HCT116 (cell line): Measurements from ENCODE around the gene APBA2. TPM values are rescaled to one million over a fixed set of nuclear protein-coding genes. Genes with fewer than 3 reads are reported as not detected.

Source experiments
- ATAC-seq: fragments of 200-7000 bp; cut with Tn5 transposase; 2 replicates; pipeline ENCODE4 v1.9.1; 2020; ENCODE audit warnings: mild to moderate bottlenecking, moderate library complexity
- BruUV-seq: library from RNA; stranded (reverse); fragments of 400-500 nt; replicated peaks from 2 replicates; lab custom pipeline; 2021; lab: Mats Ljungman, UMichigan
- CTCF ChIA-PET: fragments of 300-600 bp; sonication (Branson Sonifier 250); formaldehyde crosslinking; loops from one replicate; lab custom pipeline; 2021; ENCODE audit warnings: antibody characterized with exemption; lab: Charles Lee
- POLR2A ChIA-PET: fragments of 300-600, 350-600 bp; sonication (Branson Sonifier 250); formaldehyde crosslinking; loops from one replicate; lab custom pipeline; 2021; ENCODE audit warnings: antibody characterized with exemption; lab: Charles Lee
- RAD21 ChIA-PET, 2 experiments: fragments of 300-600 bp; sonication (Branson Sonifier 250); formaldehyde crosslinking; loops; one replicate each; lab custom pipeline; 2023; ENCODE audit warnings: low total read pairs in 2 of 2; ENCODE audit not compliant: uncharacterized antibody in 2 of 2, unreplicated experiment in 2 of 2, low non-redundant PET in 1 of 2; lab: Charles Lee
- DNase-seq: peaks from one replicate; pipeline ENCODE4 v3.0.0-alpha.2; 2010; ENCODE audit warnings: low read depth, low spot score
- H2AFZ ChIP-seq: fragments of 200-600 bp; shearing (Covaris generic), sonication (generic); 2 replicates; pipeline ENCODE4 v1.6.1; 2017; ENCODE audit warnings: low read depth, mixed run types, mixed read lengths, antibody characterized with exemption, low read length; ENCODE audit not compliant: poor library complexity, severe bottlenecking
- H3K27ac ChIP-seq: 2 replicates; pipeline ENCODE4 v1.5.1; 2012; ENCODE audit warnings: low read depth, low read length
- H3K27me3 ChIP-seq: fragments of 200-600 bp; sonication (generic); 2 replicates; pipeline ENCODE4 v1.6.1; 2016; ENCODE audit warnings: mixed run types, low read length, mixed read lengths; ENCODE audit not compliant: insufficient read depth
- H3K36me3 ChIP-seq, 2 experiments: fragments of 200-500 bp in 1 of 2; fragments of 200-600 bp in 1 of 2; sonication (Bioruptor generic) in 1 of 2; sonication (generic) in 1 of 2; 2 replicates each; pipeline versions ENCODE4 v1.5.1 to v1.6.1; 2014 to 2016; ENCODE audit warnings: low read length in 2 of 2, inconsistent platforms in 1 of 2, mixed read lengths in 1 of 2, mixed run types in 1 of 2; ENCODE audit not compliant: insufficient read depth in 2 of 2, control insufficient read depth in 1 of 2
- H3K4me1 ChIP-seq, 2 experiments: fragments of 200-600 bp in 1 of 2; sonication (generic) in 1 of 2; 2 replicates each; pipeline versions ENCODE4 v1.5.1 to v1.6.1; 2012 to 2017; ENCODE audit warnings: low read length in 2 of 2, inconsistent platforms in 1 of 2, mild to moderate bottlenecking in 1 of 2, mixed read lengths in 1 of 2, mixed run types in 1 of 2, moderate library complexity in 1 of 2; ENCODE audit not compliant: insufficient read depth in 2 of 2, control insufficient read depth in 1 of 2
- H3K4me2 ChIP-seq: fragments of 200-600 bp; sonication (generic); 2 replicates; pipeline ENCODE4 v1.6.1; 2017; ENCODE audit warnings: mixed run types, low read length, mixed read lengths
- H3K4me3 ChIP-seq, 2 experiments: fragments of 200-600 bp in 1 of 2; sonication (generic) in 1 of 2; replicated peaks in 1 of 2; 2 replicates each; pipeline ENCODE4 v1.5.1; 2011 to 2016; ENCODE audit warnings: low read length in 2 of 2, control low read depth in 1 of 2, low read depth in 1 of 2, mild to moderate bottlenecking in 1 of 2, mixed read lengths in 1 of 2, mixed run types in 1 of 2
- H3K79me2 ChIP-seq: fragments of 200-600 bp; sonication (generic); 2 replicates; pipeline ENCODE4 v1.6.1; 2017; ENCODE audit warnings: mild to moderate bottlenecking, mixed run types, low read length, moderate library complexity, mixed read lengths; ENCODE audit not compliant: insufficient read depth
- H3K9ac ChIP-seq: fragments of 200-600 bp; sonication (generic); 2 replicates; pipeline ENCODE4 v1.6.1; 2016; ENCODE audit warnings: low read length, mixed read lengths
- H3K9me2 ChIP-seq: fragments of 200-600 bp; sonication (generic), shearing (Covaris generic); 2 replicates; pipeline ENCODE4 v1.6.1; 2017; ENCODE audit warnings: mixed run types, mild to moderate bottlenecking, moderate library complexity; ENCODE audit not compliant: insufficient read depth
- H3K9me3 ChIP-seq, 2 experiments: fragments of 200-500 bp in 1 of 2; fragments of 200-600 bp in 1 of 2; sonication (Bioruptor generic) in 1 of 2; sonication (generic) in 1 of 2; 2 replicates each; pipeline ENCODE4 v1.6.1; 2014 to 2017; ENCODE audit warnings: low read length in 2 of 2, mixed read lengths in 2 of 2, inconsistent platforms in 1 of 2, low read depth in 1 of 2, mild to moderate bottlenecking in 1 of 2, mixed run types in 1 of 2, moderate library complexity in 1 of 2; ENCODE audit not compliant: control insufficient read depth in 1 of 2, insufficient read depth in 1 of 2
- H4K20me1 ChIP-seq: fragments of 200-600 bp; sonication (generic), shearing (Covaris generic); 2 replicates; pipeline ENCODE4 v1.6.1; 2017; ENCODE audit warnings: mixed run types, mild to moderate bottlenecking, moderate library complexity; ENCODE audit not compliant: insufficient read depth
- CBX3 ChIP-seq: IDR thresholded peaks from 2 replicates; pipeline ENCODE4 v1.6.1; 2012; ENCODE audit warnings: low read depth
- CEBPB ChIP-seq: IDR thresholded peaks from 2 replicates; pipeline ENCODE4 v1.6.1; 2012; ENCODE audit warnings: low read depth
- CTCF ChIP-seq, 3 experiments: fragments of 200-600 bp in 1 of 3; sonication (generic) in 1 of 3; IDR thresholded peaks in 2 of 3; conservative IDR thresholded peaks in 1 of 3; 2 replicates each; pipeline ENCODE4 v1.5.1; 2012 to 2017; ENCODE audit warnings: low read depth in 2 of 3, low read length in 2 of 3, antibody characterized with exemption in 1 of 3, borderline replicate concordance in 1 of 3, control low read depth in 1 of 3, mild to moderate bottlenecking in 1 of 3, mixed read lengths in 1 of 3, mixed run types in 1 of 3, moderate library complexity in 1 of 3; ENCODE audit not compliant: insufficient read depth in 1 of 3
- EGR1 ChIP-seq: IDR thresholded peaks from 2 replicates; pipeline ENCODE4 v1.6.1; 2012; ENCODE audit warnings: low read depth
- MAX ChIP-seq: IDR thresholded peaks from 2 replicates; pipeline ENCODE4 v1.6.1; 2012
- POLR2A ChIP-seq: IDR thresholded peaks from 2 replicates; pipeline ENCODE4 v1.7.0; 2011; ENCODE audit warnings: borderline replicate concordance; ENCODE audit not compliant: insufficient read depth, insufficient read length; ENCODE audit errors: extremely low read depth
- RAD21 ChIP-seq: IDR thresholded peaks from 2 replicates; pipeline ENCODE4 v1.6.1; 2012; ENCODE audit warnings: low read depth, mild to moderate bottlenecking
- REST ChIP-seq: IDR thresholded peaks from 2 replicates; pipeline ENCODE4 v1.6.1; 2012; ENCODE audit warnings: low read depth
- SIN3A ChIP-seq: IDR thresholded peaks from 2 replicates; pipeline ENCODE4 v1.6.1; 2012; ENCODE audit warnings: low read depth
- SRF ChIP-seq: IDR thresholded peaks from 2 replicates; pipeline ENCODE4 v1.6.1; 2012; ENCODE audit warnings: low read depth
- TCF7L2 ChIP-seq: IDR thresholded peaks from 2 replicates; pipeline ENCODE4 v1.7.0; 2011; ENCODE audit warnings: borderline replicate concordance, inconsistent platforms; ENCODE audit not compliant: insufficient read depth, insufficient read length; ENCODE audit errors: extremely low read depth
- ZFX ChIP-seq: fragments of 450-650 bp; IDR thresholded peaks from 2 replicates; pipeline ENCODE4 v1.6.1; 2017
- ZNF274 ChIP-seq: fragments of 200-500 bp; sonication (Bioruptor generic); IDR thresholded peaks from 2 replicates; pipeline ENCODE4 v1.6.1; 2014; ENCODE audit warnings: mild to moderate bottlenecking, low read depth, low read length, inconsistent platforms
- intact Hi-C: fragments of 100-400 bp; cut with micrococcal nuclease; formaldehyde crosslinking; loops from 2 replicates; pipeline ENCODE4 v1.10.0; 2022
- total RNA-seq: library from RNA; stranded (reverse); gene quantifications from one replicate; pipeline ENCODE4 v1.2.1, GENCODE V29; 2021; ENCODE audit not compliant: unreplicated experiment

APBA2 gene
- total RNA-seq, 1 experiment from 2014 or later, result 0.47 TPM

GRCh38 chr15:29003840-29004233 lies 118.1 kb downstream of the APBA2 start:
- intact Hi-C loops, result no loop called here
- Histone ChIP-seq H3K27me3 (no peaks in the 10 kb centered on the region), H4K20me1 (no peaks in the 10 kb centered on the region), H3K9me2 (no peaks in the 10 kb centered on the region), H3K4me1 (no peaks in the 10 kb centered on the region), H3K4me3 (no peak overlapping the region), H3K27ac (no peak overlapping the region), H3K79me2 (no peaks in the 10 kb centered on the region), H3K36me3 (no peaks in the 10 kb centered on the region), H3K4me2 (no peak overlapping the region), H3K9me3 (no peaks in the 10 kb centered on the region), H2AFZ (no peak overlapping the region), H3K9ac (no peak overlapping the region)
- ChIA-PET CTCF (no interaction called here), POLR2A (no interaction called here), RAD21 (no interaction called here)
- TF ChIP-seq SIN3A, result no peak
- ATAC-seq (no peak), DNase-seq (no peak)
- BruUV-seq, result no TSS peak

- POLR2A ChIA-PET, result no interaction called here
- H3K36me3 ChIP-seq, result no peaks in the 10 kb centered on the region
- no TSS peak for BruUV-seq
These were observed 120.2 kb downstream of the APBA2 start for GRCh38 chr15:29005931-29006330.

More at GRCh38 chr15:29005931-29006330, 120.2 kb downstream of the APBA2 start:
- no peak for TF ChIP-seq CTCF (IDR thresholded peaks at IDR 0.05 in 2 of 3, conservative IDR thresholded peaks at IDR 0.05 in 1 of 3; ENCODE audit: borderline replicate concordance in 1 of 3, insufficient read depth in 1 of 3, low read depth in 2 of 3, low read length in 2 of 3)
- TF ChIP-seq EGR1, result no peak
- TF ChIP-seq ZNF274, result no peak
- TF ChIP-seq TCF7L2, result no peak
- TF ChIP-seq POLR2A, result no peak
- no peak for TF ChIP-seq SIN3A
- no peak for TF ChIP-seq CBX3
- TF ChIP-seq REST, result no peak
- no peak for TF ChIP-seq RAD21
- TF ChIP-seq SRF, result no peak
- no peak for TF ChIP-seq ZFX
- no peak for TF ChIP-seq MAX
- TF ChIP-seq CEBPB, result no peak
- H3K9ac ChIP-seq, result no peak overlapping the region
- H3K4me1 ChIP-seq, result no peaks in the 10 kb centered on the region
- ChIA-PET RAD21 (no interaction called here), CTCF (no interaction called here)
- H3K27me3 ChIP-seq, result no peaks in the 10 kb centered on the region
- intact Hi-C loops, result no loop called here
- DNase-seq, result no peak
- no peak overlapping the region for H3K4me2 ChIP-seq
- no peak overlapping the region for H3K27ac ChIP-seq
- H4K20me1 ChIP-seq, result no peaks in the 10 kb centered on the region
- H3K9me3 ChIP-seq, result no peaks in the 10 kb centered on the region
- no peak overlapping the region for H3K4me3 ChIP-seq
- H3K79me2 ChIP-seq, result no peaks in the 10 kb centered on the region
- ATAC-seq, result no peak
- no peak overlapping the region for H2AFZ ChIP-seq
- no peaks in the 10 kb centered on the region for H3K9me2 ChIP-seq
